ENCODE data around the gene SPATA31E1. TPM values are rescaled to one million over a fixed set of nuclear protein-coding genes. Genes with fewer than 3 reads are reported as not detected.

SPATA31E1 gene
- total RNA-seq, 1 experiment from 2014 or later: 0.04 TPM

GRCh38 chr9:87853302-87853701, 29.4 kb upstream of the SPATA31E1 start:
- peaks cover 6% of the 10 kb centered on the region for H3K9me3 Mint-ChIP-seq
- DNase-seq (ENCODE audit: low spot score): no peak
- CTCF ChIA-PET: interaction anchor here (0.9 to 1.0 kb wide), 2 partner anchors 19 to 29 kb away, joined by 4 read pairs; partner anchors contain the start of gene SPATA31E1

More at GRCh38 chr9:87853302-87853701, 29.4 kb upstream of the SPATA31E1 start:
- no peaks in the 10 kb centered on the region for H3K36me3 Mint-ChIP-seq
- H3K27ac Mint-ChIP-seq: no peak overlapping the region
- peaks cover 8% of the 10 kb centered on the region for H3K4me1 Mint-ChIP-seq
- no peak for TF ChIP-seq ZNF263 (CRISPR knock-in tag; IDR thresholded peaks at IDR 0.05; ENCODE audit: low read depth)
- TF ChIP-seq JUN (CRISPR knock-in tag; IDR thresholded peaks at IDR 0.05): no peak
- TF ChIP-seq ESRRA (CRISPR knock-in tag; IDR thresholded peaks at IDR 0.05; ENCODE audit: borderline replicate concordance): no peak
- no peak for TF ChIP-seq MLX (CRISPR knock-in tag; IDR thresholded peaks at IDR 0.05)
- TF ChIP-seq ZNF671 (CRISPR knock-in tag; IDR thresholded peaks at IDR 0.05): no peak
- no peak for TF ChIP-seq PRDM15 (CRISPR knock-in tag; IDR thresholded peaks at IDR 0.05)
- no peak for TF ChIP-seq GTF2I (CRISPR knock-in tag; conservative IDR thresholded peaks at IDR 0.05)
- no peak for TF ChIP-seq FOXK1 (CRISPR knock-in tag; IDR thresholded peaks at IDR 0.05)
- no peak for TF ChIP-seq ZNF423 (CRISPR knock-in tag; IDR thresholded peaks at IDR 0.05)
- TF ChIP-seq HMGA2 (CRISPR knock-in tag; IDR thresholded peaks at IDR 0.05): no peak
- no peak for TF ChIP-seq ELF4 (CRISPR knock-in tag; IDR thresholded peaks at IDR 0.05; ENCODE audit: low read depth)
- TF ChIP-seq AFF4 (CRISPR knock-in tag; IDR thresholded peaks at IDR 0.05; ENCODE audit: borderline replicate concordance): no peak
- TF ChIP-seq ZBTB43 (CRISPR knock-in tag; IDR thresholded peaks at IDR 0.05): no peak
- no peak for TF ChIP-seq NR1H2 (CRISPR knock-in tag; IDR thresholded peaks at IDR 0.05)
- no peak for TF ChIP-seq EMX1 (CRISPR knock-in tag; IDR thresholded peaks at IDR 0.05)
- no peak for TF ChIP-seq AR (CRISPR knock-in tag; IDR thresholded peaks at IDR 0.05)
- no peak for ATAC-seq
- no peaks in the 10 kb centered on the region; the same call in 1 of the 2 replicates for H3K27me3 Mint-ChIP-seq (ENCODE audit: low read depth)
- POLR2A ChIA-PET: no interaction called here
- H3K4me3 Mint-ChIP-seq: no peak overlapping the region

Data from WTC11 (cell line).